GM11168 (cell line): ENCODE measurements around the gene ARHGEF2.

ENCODE experiments used
- in situ Hi-C: fragments of 300-500 bp; cut with MboI; formaldehyde crosslinking; loops from one replicate; pipeline ENCODE4 v1.12.0; 2022; ENCODE audit warnings: low sequenced_read_pairs; ENCODE audit not compliant: unreplicated experiment

The ARHGEF2 gene

DNA sequence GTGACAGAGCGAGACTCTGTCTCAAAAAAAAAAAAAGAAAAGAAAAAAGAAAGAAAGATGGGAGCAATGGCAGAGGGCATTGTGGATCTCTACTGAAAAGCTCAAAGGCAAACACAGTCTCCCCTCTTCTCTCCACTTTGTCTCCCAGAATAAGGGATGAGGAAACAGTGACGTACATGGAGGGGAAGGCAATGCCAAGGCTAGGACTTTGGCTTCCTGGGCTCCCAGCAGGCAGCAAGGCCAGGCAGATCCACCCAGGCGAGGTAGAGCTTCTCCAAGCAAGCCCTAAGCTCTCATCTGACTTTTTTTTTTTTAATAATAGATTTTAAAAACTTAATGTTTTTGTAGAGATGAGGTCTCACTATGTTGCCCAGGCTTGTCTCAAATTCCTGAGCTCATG lies 4.6 kb downstream of the ARHGEF2 start:
- in situ Hi-C loops: no loop called here

DNA sequence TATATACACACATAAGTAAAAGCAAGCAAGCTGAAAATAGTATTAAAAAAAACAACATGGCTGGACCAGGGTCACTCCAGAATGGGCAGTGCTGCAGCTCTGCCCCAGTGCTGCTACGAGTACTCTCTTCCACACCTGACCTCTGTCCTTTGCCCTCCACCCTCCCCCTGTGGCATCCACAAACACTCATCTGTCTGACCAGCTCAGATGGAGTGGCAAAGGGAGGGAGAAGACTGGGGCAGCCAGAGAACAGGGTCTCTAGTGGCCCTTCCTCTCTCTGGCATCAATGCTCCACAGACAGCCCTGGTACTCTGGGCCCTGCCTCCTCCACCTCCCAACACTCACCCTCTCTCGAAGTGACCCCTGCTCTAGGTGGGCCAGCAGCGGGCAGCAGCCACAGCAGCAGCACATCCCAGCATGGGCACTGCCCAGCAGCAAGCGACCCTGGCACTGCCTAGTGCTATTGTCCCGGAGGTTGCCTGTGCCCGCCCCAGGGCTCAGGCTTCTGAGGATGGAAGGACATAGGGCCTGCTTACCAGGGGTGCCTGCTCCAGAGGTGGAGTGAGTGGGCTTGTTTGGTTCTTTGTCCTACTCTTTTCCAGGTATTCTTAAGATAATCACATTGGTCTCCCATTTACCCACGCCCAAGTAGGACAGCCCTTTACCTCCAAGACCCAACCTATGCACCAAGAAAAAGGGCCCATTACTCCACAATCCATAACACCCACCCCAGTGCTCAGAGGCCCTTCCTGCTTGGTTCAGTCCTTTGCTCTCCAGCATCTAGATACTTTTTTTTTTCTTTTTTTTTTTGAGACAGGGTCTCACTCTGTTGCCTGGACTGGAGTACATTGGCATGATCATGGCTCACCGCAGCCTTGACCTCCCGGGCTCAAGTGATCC lies 6.2 kb downstream of the ARHGEF2 start:
- in situ Hi-C loops: no loop called here

DNA sequence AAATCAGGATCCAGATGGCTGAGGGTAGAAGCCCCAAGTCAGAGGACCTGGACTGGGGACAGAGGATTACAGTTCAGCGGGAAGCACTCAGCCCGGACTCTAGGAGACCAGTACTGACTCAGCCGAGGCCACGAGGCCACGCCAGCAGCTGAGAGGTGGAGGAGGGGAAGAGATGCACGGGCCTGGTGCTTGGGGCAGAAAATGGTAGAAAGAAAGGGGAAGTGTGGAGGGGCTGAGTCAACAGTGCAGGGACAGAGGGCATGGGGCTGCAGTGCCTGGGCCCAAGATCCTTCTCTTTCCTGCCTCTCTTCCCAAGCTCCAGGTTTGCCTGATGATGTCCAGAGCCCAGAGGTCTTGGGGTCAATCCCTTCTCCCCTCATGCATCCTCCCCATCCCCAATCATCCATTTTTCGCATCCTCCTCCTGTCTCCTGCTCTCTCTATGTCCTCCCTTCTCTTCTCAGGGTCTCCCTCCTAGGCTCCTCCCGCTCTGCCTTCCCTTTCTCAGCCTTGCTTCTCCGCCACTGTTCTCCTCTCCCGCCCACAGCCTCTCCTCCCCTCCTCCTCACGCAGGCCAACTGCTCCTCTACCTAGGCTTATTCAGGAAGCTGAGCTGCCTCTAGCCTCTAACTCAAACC lies 7.7 kb downstream of the ARHGEF2 start:
- in situ Hi-C loops: no loop called here

DNA sequence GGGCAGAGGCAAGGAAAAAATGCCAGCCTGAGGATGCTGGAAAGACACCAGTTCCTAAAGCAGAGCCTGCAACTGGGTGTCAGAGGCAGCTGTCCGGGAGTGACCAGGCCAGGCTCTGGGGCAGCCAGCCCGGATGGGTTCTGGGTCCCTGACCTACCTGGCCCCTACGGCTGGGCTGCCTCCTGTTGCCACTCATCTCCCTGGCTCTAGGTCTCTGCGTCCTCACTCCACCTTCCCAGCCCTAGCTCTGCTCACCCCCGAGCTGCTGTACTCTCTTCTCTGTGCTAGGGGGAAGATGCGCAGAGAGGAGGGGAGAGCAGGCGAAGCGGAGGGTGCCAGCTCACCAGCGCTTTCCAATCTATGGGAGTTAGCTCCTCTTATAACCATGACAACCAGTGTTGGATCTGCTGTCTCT lies 9.0 kb downstream of the ARHGEF2 start:
- in situ Hi-C loops: no loop called here

DNA sequence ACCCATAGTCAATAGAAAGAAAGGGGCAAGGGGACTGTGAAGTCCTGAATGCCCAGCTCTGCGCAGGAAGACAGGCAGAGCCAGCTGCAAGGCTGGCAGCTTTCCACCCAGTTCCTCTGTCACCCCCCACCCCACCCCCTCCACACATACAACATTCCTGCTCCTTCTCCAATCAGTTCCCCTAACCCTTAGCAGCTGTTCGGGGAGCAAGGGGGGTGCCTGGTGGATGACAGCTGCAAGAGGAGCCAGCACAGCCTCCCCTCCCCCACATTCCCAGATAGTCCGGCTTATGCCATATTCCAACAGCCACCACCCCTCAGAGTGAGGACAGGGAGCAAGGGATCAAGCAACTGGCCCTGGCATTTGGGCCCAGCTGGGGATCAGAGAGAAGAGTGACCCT lies 9.7 kb downstream of the ARHGEF2 start:
- in situ Hi-C loops: no loop called here

DNA sequence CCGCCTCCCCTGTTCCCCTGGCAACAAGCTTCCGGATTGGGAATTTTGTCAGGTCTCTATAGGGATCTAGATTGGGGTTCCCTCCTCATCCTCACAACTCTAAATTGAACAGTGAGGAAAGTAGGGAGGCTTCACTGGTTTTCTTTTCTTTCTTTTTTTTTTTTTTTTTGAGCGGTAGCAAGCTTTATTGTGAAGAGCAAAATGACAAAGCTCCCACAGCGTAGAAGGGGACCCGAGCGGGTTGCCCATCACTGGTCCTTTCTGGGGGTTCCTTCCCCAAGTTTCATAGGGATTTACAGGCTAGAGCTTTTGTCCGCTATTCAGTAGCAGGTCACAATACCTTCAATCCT lies 10.3 kb downstream of the ARHGEF2 start:
- in situ Hi-C loops: no loop called here

DNA sequence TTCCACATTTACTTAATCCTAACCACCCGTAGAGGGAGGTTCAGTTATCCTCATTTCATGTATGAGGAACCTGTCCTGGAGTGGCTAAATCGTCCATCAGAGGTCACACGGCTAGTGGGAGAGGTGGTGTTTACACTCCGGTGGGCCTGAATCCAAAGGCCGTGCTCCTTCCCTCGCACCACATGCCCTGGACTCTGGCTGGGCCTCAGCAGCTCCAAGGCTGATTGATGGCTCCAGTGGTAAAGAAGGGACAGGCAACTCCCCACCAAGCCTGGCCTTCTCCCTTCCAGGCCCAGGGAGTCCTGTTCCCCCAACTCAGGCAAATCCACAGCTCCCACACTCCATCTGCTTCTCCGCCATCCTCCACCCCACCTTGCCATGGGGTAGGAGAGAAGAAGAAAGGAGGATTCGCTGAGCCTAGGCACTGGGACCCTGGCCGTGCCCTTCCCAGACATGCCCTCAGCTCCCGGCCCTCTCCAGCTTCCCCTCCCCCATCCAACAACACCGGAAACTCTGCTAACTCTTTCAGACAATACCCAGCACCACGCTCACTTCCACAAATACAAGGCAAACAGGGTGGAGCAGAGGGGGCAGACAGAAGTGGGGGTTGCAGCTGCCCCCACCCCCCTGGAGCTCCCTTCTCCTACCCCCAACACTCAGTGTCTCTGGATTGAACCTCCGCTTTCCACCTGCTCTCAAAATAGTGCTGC lies 10.9 kb downstream of the ARHGEF2 start:
- in situ Hi-C loops: no loop called here

DNA sequence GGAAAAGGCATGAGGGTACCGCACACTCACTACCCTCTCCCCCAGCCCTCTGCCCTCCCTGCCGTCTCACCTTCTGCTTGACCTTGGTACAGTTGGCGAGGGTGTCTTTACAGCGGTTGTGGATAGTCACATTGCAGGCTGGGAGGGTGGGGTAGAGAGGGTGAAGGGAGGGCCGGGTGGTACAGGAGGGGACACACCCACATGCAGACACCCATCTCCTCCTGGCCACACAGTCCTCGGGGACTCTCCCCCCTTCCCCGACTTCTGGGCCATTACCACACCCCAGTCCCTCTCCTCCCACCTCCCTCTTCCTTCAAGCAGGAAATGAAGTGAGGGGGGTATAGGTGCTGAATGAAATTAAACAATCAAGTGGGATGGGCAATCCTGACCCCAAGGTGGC lies 11.6 kb downstream of the ARHGEF2 start:
- in situ Hi-C loops: no loop called here

DNA sequence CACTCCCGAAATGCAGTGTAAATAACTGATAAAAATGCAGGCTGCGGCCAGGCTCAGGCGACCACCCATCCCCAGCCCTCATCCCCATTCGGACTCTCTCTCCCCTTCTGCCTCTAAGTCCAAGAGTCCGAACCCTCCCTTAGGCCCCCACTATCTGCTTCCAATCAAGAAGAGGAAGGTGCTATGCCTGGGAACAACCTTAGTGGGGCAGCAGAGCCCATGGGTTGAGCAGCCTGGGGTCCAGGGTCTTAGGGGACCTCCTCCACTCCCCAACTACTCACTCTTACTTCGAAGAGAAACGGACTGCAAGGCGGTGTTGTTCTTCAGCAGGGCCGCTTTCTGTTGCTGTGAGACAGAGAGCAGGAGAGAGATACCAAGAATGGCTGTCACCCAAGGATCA lies 12.2 kb downstream of the ARHGEF2 start:
- in situ Hi-C loops: no loop called here

DNA sequence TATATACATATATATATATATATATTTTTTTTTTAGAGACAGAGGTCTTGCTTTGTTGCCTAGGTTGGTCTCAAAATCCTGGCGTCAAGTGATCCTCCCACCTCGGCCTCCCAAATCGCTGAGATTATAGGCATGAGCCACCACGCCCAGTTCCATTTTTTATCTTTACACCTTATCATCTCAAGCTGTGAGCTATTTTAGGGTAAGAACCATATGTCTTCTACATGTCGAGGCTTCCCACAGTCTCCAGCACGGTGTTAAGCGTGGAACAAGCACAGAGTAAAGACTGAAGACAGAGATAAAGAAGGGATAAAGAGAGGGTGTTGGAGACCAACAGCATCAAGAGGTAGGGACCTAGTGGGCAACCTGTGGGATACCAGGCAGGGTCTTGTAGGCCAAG lies 14.2 kb downstream of the ARHGEF2 start:
- in situ Hi-C loops: no loop called here

DNA sequence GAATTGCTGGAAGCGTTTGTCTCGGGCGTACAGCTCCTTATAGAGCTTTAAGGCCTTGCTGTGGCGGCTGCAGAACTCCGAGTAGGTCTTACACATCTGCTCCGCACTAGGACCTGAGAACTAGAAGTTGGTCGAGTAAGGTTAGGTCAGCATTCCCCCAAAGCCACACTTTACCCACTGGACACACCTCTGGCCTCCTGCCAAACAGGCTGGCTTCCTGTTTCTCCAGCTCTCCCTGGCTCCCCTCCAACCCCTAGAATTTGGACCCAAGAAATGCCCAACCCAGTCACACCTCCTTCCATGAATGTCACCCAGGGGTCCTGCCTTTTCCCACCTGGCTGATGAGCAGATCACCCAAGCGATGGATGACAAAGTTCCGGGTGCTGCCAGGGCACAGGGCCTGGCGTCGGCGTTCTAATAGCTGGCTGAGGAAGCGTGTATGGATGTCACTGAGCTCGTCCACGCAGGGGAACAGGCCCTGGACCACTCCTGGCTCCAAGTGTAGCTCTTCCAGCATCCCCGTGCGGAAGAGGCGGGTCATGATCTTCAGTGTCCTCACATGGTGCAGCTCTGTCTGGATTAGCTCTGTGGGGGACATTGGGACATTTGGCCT lies 15.6 kb downstream of the ARHGEF2 start:
- in situ Hi-C loops: no loop called here

DNA sequence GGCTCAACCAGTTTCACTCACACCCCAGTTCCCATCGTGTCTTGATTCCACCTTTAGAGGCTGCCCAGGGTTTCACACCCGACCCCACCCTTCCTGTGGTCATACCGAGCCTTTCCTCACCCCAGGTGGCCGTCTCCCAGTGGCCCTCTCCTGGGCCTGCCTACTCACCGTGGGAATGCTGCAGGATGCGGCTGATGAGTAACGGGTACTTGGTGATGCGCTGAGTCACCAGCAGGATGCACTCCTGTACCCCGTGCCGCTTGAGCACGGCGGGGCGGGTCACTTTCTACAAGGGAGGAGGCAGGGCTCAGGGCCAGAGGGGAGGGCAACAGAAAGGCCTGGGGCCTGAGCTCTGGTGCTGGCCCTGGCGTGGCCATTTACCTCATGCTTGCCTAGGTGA lies 16.4 kb downstream of the ARHGEF2 start:
- in situ Hi-C loops: no loop called here

DNA sequence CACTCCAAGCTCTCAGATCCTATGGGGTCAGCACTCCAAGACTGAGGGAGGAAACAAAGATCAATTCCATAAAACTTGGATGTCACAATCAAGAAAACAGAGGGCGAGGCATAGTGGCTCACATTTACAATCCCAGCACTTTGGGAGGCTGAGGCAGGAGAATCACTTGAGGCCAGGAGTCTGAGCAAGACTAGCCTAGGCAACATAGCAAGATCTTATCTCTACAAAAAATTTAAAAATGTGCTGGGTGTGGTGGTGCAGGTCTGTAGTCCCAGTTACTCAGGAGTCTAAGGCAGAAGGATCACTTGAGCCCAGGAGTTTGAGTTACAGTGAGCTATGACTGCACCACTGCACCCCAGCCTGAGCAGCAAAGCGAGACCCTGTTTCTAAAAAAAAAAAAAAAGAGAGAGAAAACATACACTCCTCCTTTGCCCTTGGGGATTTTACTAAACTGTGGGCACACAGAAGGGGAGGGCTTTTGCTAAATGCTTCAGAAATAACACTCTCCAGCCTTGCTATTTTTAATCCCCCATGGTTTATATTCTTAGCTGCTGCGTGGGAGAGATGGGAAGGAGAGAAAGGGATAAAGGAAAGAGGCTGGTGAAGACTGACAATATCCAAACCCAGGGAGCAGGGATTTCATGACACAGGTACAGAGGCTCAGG lies 18.1 kb downstream of the ARHGEF2 start:
- in situ Hi-C loops: no loop called here

DNA sequence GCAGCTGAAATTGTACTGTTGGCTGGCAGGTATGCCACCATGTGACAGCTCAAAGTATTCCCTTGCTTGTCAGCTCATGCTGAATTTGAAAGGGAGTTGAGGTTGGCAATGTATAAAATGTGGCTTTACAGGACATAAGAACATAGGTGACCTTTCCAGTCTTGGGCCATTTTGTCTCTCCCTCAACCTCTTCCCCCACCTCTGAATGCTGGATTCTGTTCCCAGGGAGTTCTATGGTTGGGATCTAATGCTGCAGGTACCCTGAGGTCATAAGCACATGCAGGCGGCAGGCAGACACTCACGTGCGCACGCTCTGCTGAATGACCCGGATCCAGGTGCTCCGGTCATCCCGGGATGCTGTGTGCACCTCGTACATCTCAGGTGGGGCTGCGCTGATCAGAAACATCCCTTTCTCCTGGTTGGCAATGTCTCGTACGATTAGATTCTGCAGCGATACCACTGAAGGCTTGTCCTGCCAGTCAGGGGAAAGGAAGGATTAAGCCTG lies 20.9 kb downstream of the ARHGEF2 start:
- in situ Hi-C loops: no loop called here

DNA sequence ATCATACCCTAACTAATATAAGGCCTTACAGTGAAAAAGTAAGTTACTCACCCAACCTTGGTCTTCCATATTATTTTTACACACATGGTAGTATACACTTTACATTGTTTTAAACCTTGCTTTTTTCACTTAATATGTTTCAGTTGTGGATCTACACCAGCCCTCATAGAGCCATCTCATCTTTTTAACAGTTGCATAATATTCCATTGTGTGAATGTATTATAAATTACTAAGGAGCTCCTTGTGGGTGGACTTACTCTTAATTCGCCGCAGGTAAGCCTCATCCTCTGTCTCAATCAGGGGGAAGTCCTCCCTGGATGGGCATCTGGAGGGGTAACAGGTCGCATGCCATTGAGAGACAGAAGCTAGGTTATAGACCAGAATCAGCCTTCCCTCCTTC lies 23.7 kb downstream of the ARHGEF2 start:
- in situ Hi-C loops: no loop called here

DNA sequence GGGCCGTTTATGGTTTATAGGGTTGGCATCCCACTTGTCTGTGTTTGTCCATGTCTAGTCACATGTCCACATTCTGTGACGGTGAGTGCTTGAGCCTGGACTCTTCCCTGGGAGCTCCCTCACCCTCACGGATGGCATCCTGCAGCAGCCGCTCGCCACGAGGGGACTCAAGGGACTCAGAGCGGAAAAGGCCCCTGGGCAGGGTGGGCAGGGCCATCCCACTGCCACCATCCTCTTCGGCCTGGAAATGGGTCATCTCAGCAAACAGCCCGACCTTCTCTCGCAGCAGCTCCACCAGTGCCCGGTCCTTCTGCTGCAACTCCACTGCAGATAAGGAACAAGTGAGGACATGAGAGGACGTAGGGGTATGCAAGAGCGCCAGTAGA lies 25.8 kb downstream of the ARHGEF2 start:
- in situ Hi-C loops: no loop called here

DNA sequence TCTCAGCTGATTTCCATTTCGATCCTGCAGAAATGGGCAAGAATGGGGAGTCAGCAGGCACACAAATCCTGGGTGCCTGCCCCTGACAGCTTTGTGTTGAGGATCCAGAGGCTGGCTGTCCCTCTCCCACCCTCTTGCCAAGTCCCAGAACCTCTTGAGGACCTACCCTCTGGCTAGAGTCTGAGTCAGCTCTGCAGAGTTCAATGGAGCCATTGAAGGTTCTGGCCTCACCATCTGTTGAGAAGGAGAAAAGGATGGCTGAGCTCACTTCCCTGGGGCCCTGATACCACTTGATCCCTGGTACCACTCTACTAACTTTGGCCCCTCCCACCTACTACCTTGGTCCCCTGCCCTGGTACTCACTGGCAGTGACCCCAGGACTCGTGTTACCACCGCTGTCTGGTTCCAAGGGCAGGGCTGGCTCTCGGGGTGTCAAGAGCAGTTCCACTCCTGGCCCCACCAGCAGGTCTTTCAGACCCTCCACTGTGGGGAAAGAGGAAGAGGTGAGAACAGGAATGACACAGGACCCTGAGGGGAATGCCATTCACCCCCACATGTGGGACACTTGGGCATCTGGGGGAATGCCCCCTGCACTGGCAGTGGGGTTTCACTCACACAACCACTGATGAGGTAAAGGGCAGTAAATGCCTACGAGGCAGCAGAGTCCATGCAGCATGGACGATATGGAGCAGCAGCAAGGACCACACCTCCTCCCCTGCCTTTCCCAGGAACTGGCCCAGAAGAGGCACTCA lies 26.4 kb downstream of the ARHGEF2 start:
- in situ Hi-C loops: no loop called here

DNA sequence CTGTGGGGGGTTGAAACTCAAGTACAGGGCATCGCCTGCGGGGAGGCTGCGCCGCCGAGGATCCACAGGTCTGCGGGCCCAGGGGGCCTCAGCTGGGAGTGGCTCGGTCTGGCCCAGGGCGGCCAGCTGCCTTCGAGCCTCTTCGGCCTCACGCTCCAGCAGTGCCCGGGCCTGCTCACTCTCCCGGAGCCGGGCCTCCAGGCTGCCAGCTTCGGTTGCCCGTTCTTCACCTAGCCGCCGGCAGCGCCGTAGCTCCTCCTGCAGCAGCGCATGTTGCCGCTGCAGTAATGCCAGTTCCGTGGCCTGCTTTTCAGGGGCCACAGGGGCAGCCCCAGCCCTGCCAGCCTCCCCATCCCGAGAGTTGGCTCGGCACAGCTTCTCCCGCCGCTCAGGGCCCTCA lies 27.5 kb downstream of the ARHGEF2 start:
- in situ Hi-C loops: no loop called here

DNA sequence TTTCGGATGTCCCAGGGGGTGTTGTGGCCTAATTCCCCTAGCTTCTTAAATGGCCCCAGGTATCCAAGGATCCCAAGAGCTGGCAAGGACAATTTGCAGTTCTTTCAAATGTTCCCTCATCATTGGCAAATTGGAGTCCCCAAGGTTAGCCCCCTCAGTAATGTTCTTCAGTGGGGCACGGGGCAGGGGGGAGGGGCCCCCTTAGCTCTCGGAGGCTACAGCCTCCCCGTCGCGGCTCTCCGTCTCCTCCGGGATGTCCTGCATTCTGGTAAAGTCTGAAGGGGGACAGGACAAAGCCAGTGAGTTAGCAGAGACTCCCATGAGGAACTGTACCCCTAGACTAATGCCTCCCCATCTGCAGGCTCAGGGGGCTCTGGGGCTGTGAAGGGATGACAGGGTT lies 30.6 kb downstream of the ARHGEF2 start:
- in situ Hi-C loops: no loop called here

DNA sequence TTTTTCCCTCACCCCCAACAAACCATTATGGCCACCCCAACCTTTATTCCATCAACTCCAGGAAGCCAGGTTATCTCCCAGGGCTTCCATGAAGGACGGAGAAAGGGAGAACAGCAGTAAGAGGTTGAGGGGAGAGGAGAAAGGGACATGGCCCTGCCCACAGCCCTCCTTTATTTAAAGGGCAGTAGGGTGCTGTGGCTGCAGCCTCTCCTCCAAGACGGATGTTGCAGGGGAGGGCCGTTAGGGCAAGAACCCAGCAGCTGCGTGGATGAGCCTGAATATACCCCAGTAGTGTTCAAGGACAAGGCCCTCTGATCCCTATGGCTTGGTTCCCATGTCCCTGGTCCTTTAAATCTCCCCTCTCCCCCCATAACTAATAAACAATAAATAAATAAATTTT lies 31.1 kb downstream of the ARHGEF2 start:
- in situ Hi-C loops: no loop called here
